WTC11 (cell line): ENCODE data around the gene MYOF. TPM values are rescaled to one million over a fixed set of nuclear protein-coding genes. Genes with fewer than 3 reads are reported as not detected.

Experiments
- ATAC-seq: fragments of 200-7000 bp; cut with Tn5 transposase; 2 replicates; pipeline ENCODE4 v1.10.0; 2021; ENCODE audit warnings: mild to moderate bottlenecking, moderate library complexity
- CTCF ChIA-PET: fragments of 300-600 bp; sonication (Branson Sonifier 250); formaldehyde crosslinking; loops from one replicate; lab custom pipeline; 2021; ENCODE audit warnings: antibody characterized with exemption; lab: Charles Lee
- POLR2A ChIA-PET: fragments of 350-600 bp; sonication (Branson Sonifier 250); formaldehyde crosslinking; loops from one replicate; lab custom pipeline; 2021; ENCODE audit warnings: antibody characterized with exemption; lab: Charles Lee
- DNase-seq: peaks from one replicate; pipeline ENCODE4 v3.0.0; 2021; ENCODE audit warnings: low spot score
- H3K27ac Mint-ChIP-seq: 2 replicates; pipeline ENCODE4 v1.8.0; 2021; ENCODE audit warnings: mixed read lengths
- H3K27me3 Mint-ChIP-seq: 2 replicates; pipeline ENCODE4 v1.8.0; 2021; ENCODE audit warnings: low read depth, mild to moderate bottlenecking, moderate library complexity, mixed read lengths
- H3K36me3 Mint-ChIP-seq: 2 replicates; pipeline ENCODE4 v1.8.0; 2021; ENCODE audit warnings: mixed read lengths
- H3K4me1 Mint-ChIP-seq: 2 replicates; pipeline ENCODE4 v1.8.0; 2022; ENCODE audit warnings: mixed read lengths
- H3K4me3 Mint-ChIP-seq: 2 replicates; pipeline ENCODE4 v1.8.0; 2021; ENCODE audit warnings: mild to moderate bottlenecking, moderate library complexity, mixed read lengths
- H3K9me3 Mint-ChIP-seq: 2 replicates; pipeline ENCODE4 v1.8.0; 2021; ENCODE audit warnings: mixed read lengths
- AR ChIP-seq: fragments of 250-450 bp; sonication (Bioruptor Pico); IDR thresholded peaks from 2 replicates; pipeline ENCODE4 v1.9.0; 2021; ENCODE audit warnings: mild to moderate bottlenecking
- ATF2 ChIP-seq: sonication (generic); formaldehyde crosslinking; IDR thresholded peaks from 2 replicates; pipeline ENCODE4 v1.8.1; 2022; ENCODE audit warnings: low read depth, missing genetic modification reagents, borderline replicate concordance
- ATF3 ChIP-seq: sonication (generic); formaldehyde crosslinking; conservative IDR thresholded peaks from 2 replicates; pipeline ENCODE4 v1.8.1; 2022; ENCODE audit warnings: mild to moderate bottlenecking, missing genetic modification reagents
- CDX4 ChIP-seq: fragments of 250-450 bp; sonication (Bioruptor Pico); IDR thresholded peaks from 2 replicates; pipeline ENCODE4 v1.9.0; 2021; ENCODE audit warnings: moderate library complexity, mild to moderate bottlenecking, inconsistent platforms, borderline replicate concordance
- E2F1 ChIP-seq: sonication (generic); formaldehyde crosslinking; IDR thresholded peaks from 2 replicates; pipeline ENCODE4 v1.8.0; 2022; ENCODE audit warnings: mild to moderate bottlenecking, missing genetic modification reagents
- E2F4 ChIP-seq: sonication (generic); formaldehyde crosslinking; IDR thresholded peaks from 2 replicates; pipeline ENCODE4 v1.8.1; 2022; ENCODE audit warnings: low read depth, mild to moderate bottlenecking, moderate library complexity, missing genetic modification reagents, borderline replicate concordance
- GTF2I ChIP-seq: fragments of 250-450 bp; sonication (Bioruptor Pico); conservative IDR thresholded peaks from 2 replicates; pipeline ENCODE4 v1.4.0; 2021; ENCODE audit warnings: mild to moderate bottlenecking
- IRF2 ChIP-seq: sonication (generic); formaldehyde crosslinking; IDR thresholded peaks from 2 replicates; pipeline ENCODE4 v1.8.0; 2022; ENCODE audit warnings: low read depth, missing genetic modification reagents, borderline replicate concordance
- KAT7 ChIP-seq: sonication (generic); formaldehyde crosslinking; IDR thresholded peaks from 2 replicates; pipeline ENCODE4 v1.8.1; 2023; ENCODE audit warnings: missing genetic modification reagents, mild to moderate bottlenecking, borderline replicate concordance
- NFATC4 ChIP-seq: fragments of 250-450 bp; sonication (Bioruptor Pico); IDR thresholded peaks from 2 replicates; pipeline ENCODE4 v1.9.0; 2021; ENCODE audit warnings: mild to moderate bottlenecking
- NFE2L1 ChIP-seq: sonication (generic); formaldehyde crosslinking; IDR thresholded peaks from 2 replicates; pipeline ENCODE4 v1.8.1; 2023; ENCODE audit warnings: missing genetic modification reagents
- NFYB ChIP-seq: sonication (generic); formaldehyde crosslinking; conservative IDR thresholded peaks from 2 replicates; pipeline ENCODE4 v1.8.0; 2022; ENCODE audit warnings: low read depth, missing genetic modification reagents
- NR3C1 ChIP-seq: sonication (generic); formaldehyde crosslinking; conservative IDR thresholded peaks from 2 replicates; pipeline ENCODE4 v1.8.1; 2023; ENCODE audit warnings: low read depth, mild to moderate bottlenecking, missing genetic modification reagents
- OVOL2 ChIP-seq: fragments of 250-450 bp; sonication (Bioruptor Pico); IDR thresholded peaks from 2 replicates; pipeline ENCODE4 v1.9.0; 2021; ENCODE audit warnings: mild to moderate bottlenecking, borderline replicate concordance
- SMAD4 ChIP-seq: sonication (generic); formaldehyde crosslinking; IDR thresholded peaks from 2 replicates; pipeline ENCODE4 v1.8.0; 2022; ENCODE audit warnings: mild to moderate bottlenecking, missing genetic modification reagents
- TCF7 ChIP-seq: sonication (generic); formaldehyde crosslinking; IDR thresholded peaks from 2 replicates; pipeline ENCODE4 v1.8.0; 2022; ENCODE audit warnings: mild to moderate bottlenecking, low read depth, missing genetic modification reagents, moderate library complexity
- TEAD1 ChIP-seq: sonication (generic); formaldehyde crosslinking; IDR thresholded peaks from 2 replicates; pipeline ENCODE4 v1.8.0; 2022; ENCODE audit warnings: mild to moderate bottlenecking, missing genetic modification reagents
- ZMAT4 ChIP-seq: fragments of 250-450 bp; sonication (Bioruptor Pico); IDR thresholded peaks from 2 replicates; pipeline ENCODE4 v1.9.0; 2021; ENCODE audit warnings: mild to moderate bottlenecking
- ZNF232 ChIP-seq: sonication (generic); formaldehyde crosslinking; IDR thresholded peaks from 2 replicates; pipeline ENCODE4 v1.8.0; 2022; ENCODE audit warnings: mild to moderate bottlenecking, missing genetic modification reagents
- ZSCAN18 ChIP-seq: fragments of 250-450 bp; sonication (Bioruptor Pico); IDR thresholded peaks from 2 replicates; pipeline ENCODE4 v2.1.2; 2022; ENCODE audit warnings: mild to moderate bottlenecking, moderate library complexity
- total RNA-seq: library from RNA; stranded (reverse); gene quantifications from 3 replicates; pipeline ENCODE4 v1.2.3, GENCODE V29; 2021

MYOF gene
- total RNA-seq, 1 experiment from 2014 or later, result 1.8 TPM

GRCh38 chr10:93493162-93493561 lies 11.0 kb upstream of the MYOF start:
- POLR2A ChIA-PET, result no interaction called here
- Mint-ChIP-seq H3K36me3 (no peaks in the 10 kb centered on the region), H3K9me3 (no peaks in the 10 kb centered on the region), H3K27me3 (peaks cover 21% of the 10 kb centered on the region), H3K27ac (0 out of 2 replicates have a peak overlapping the region, but pooled peaks have one; percentile 30), H3K4me3 (no peak overlapping the region), H3K4me1 (peaks cover 21% of the 10 kb centered on the region)
- ATAC-seq, result no peak
- DNase-seq, result no peak
- CTCF ChIA-PET, result interaction anchor here (1.0 to 1.7 kb wide), 3 partner anchors 11 to 117 kb away, joined by 3 to 10 read pairs (median 5); partner anchors contain the start of gene MYOF
- TF ChIP-seq ZMAT4 (CRISPR knock-in tag) (no peak), TEAD1 (CRISPR knock-in tag) (no peak), ATF2 (no peak), AR (CRISPR knock-in tag) (no peak), ZSCAN18 (no peak), ZNF232 (CRISPR knock-in tag) (no peak), E2F1 (CRISPR knock-in tag) (no peak), NFE2L1 (CRISPR knock-in tag) (no peak), ATF3 (no peak), NR3C1 (no peak), GTF2I (no peak), IRF2 (CRISPR knock-in tag) (no peak), SMAD4 (CRISPR knock-in tag) (no peak), TCF7 (no peak)

GRCh38 chr10:93491602-93492121 lies 9.5 kb upstream of the MYOF start:
- ATAC-seq (no peak), DNase-seq (no peak)
- H3K4me3 Mint-ChIP-seq, result no peak overlapping the region
- TF ChIP-seq E2F4 (CRISPR knock-in tag) (no peak), KAT7 (CRISPR knock-in tag) (no peak), NFE2L1 (CRISPR knock-in tag) (no peak), CDX4 (CRISPR knock-in tag) (no peak), NFATC4 (CRISPR knock-in tag) (no peak), NFYB (CRISPR knock-in tag) (no peak), OVOL2 (CRISPR knock-in tag) (no peak), SMAD4 (CRISPR knock-in tag) (no peak), E2F1 (CRISPR knock-in tag) (no peak)
- TF ChIP-seq, all 79 proteins: peak for 0
- Mint-ChIP-seq H3K4me1 (peaks cover 6% of the 10 kb centered on the region), H3K27me3 (peaks cover 21% of the 10 kb centered on the region), H3K9me3 (no peaks in the 10 kb centered on the region), H3K36me3 (no peaks in the 10 kb centered on the region), H3K27ac (no peak overlapping the region)
- ChIA-PET POLR2A (interaction anchor here (0.6 kb wide), 1 partner anchor 15 kb away, joined by 3 read pairs; no protein-coding TSS in a partner anchor), CTCF (interaction anchor here (1.0 to 4.6 kb wide), 4 partner anchors 9 to 115 kb away, joined by 6 to 21 read pairs (median 8); partner anchors contain the start of gene MYOF)
